ENCODE results near the gene PPBP. TPM values are rescaled to one million over a fixed set of nuclear protein-coding genes. Genes with fewer than 3 reads are reported as not detected.
"Not testable (repeated sequence)": the region's sequence is repeated elsewhere in the genome, so short reads cannot be mapped to it uniquely, and the experiment has no call there.

PPBP gene
- total RNA-seq, 1 experiment from 2014 or later, result not detected

GRCh38 chr4:74004668-74005067, 16.7 kb upstream of the PPBP start:
- no peak for DNase-seq (ENCODE audit: low read depth)
- in situ Hi-C loops (cut with HindIII; ENCODE audit: low pct_unique_long_range_greater_than_20kb, low sequenced_read_pairs), result no loop called here

GRCh38 chr4:74000301-74000700, 12.3 kb upstream of the PPBP start:
- in situ Hi-C loops (cut with HindIII; ENCODE audit: low pct_unique_long_range_greater_than_20kb, low sequenced_read_pairs), result no loop called here
- no peak for DNase-seq (ENCODE audit: low read depth)

GRCh38 chr4:73998040-73999011, 10.3 kb upstream of the PPBP start, which contains the start of gene CXCL5:
Gene CXCL5 (minus strand): TSS chr4:73998677. CDS start chr4:73998581, 96 bp downstream.
- peak; percentile 39 for DNase-seq (ENCODE audit: low read depth)
- in situ Hi-C loops (cut with HindIII; ENCODE audit: low pct_unique_long_range_greater_than_20kb, low sequenced_read_pairs), result no loop called here

GRCh38 chr4:73992050-73992449, 4.1 kb upstream of the PPBP start:
- no peak for DNase-seq (ENCODE audit: low read depth)
- in situ Hi-C loops (cut with HindIII; ENCODE audit: low pct_unique_long_range_greater_than_20kb, low sequenced_read_pairs), result no loop called here

GRCh38 chr4:73991742-73992000, 3.7 kb upstream of the PPBP start:
- DNase-seq (ENCODE audit: low read depth), result no peak
- in situ Hi-C loops (cut with HindIII; ENCODE audit: low pct_unique_long_range_greater_than_20kb, low sequenced_read_pairs), result no loop called here

- no peak for DNase-seq (ENCODE audit: low read depth)
- in situ Hi-C loops (cut with HindIII; ENCODE audit: low pct_unique_long_range_greater_than_20kb, low sequenced_read_pairs), result no loop called here
Measured at GRCh38 chr4:73990988-73991741, 3.2 kb upstream of the PPBP start.

- no peak for DNase-seq (ENCODE audit: low read depth)
- in situ Hi-C loops (cut with HindIII; ENCODE audit: low pct_unique_long_range_greater_than_20kb, low sequenced_read_pairs), result no loop called here
Measured at GRCh38 chr4:73989928-73990327, 1.9 kb upstream of the PPBP start.

GRCh38 chr4:73989031-73989430, 1.0 kb upstream of the PPBP start:
- in situ Hi-C loops (cut with HindIII; ENCODE audit: low pct_unique_long_range_greater_than_20kb, low sequenced_read_pairs), result no loop called here
- no peak for DNase-seq (ENCODE audit: low read depth)

- DNase-seq (ENCODE audit: low read depth), result no peak
- in situ Hi-C loops (cut with HindIII; ENCODE audit: low pct_unique_long_range_greater_than_20kb, low sequenced_read_pairs), result no loop called here
Measured at GRCh38 chr4:73985528-73985852, 2.5 kb downstream of the PPBP start.

- DNase-seq (ENCODE audit: low read depth), result no peak
Measured at GRCh38 chr4:73984736-73985527, 3.1 kb downstream of the PPBP start.

GRCh38 chr4:73981175-73981574, 6.8 kb downstream of the PPBP start:
- in situ Hi-C loops (cut with HindIII; ENCODE audit: low pct_unique_long_range_greater_than_20kb, low sequenced_read_pairs), result not testable (repeated sequence)

More at GRCh38 chr4:73984736-73985527, 3.1 kb downstream of the PPBP start:
- in situ Hi-C loops (cut with HindIII; ENCODE audit: low pct_unique_long_range_greater_than_20kb, low sequenced_read_pairs), result no loop called here

GRCh38 chr4:73979407-73979957, 8.5 kb downstream of the PPBP start:
- DNase-seq (ENCODE audit: low read depth), result no peak
- in situ Hi-C loops (cut with HindIII; ENCODE audit: low pct_unique_long_range_greater_than_20kb, low sequenced_read_pairs), result no loop called here

More at GRCh38 chr4:73981175-73981574, 6.8 kb downstream of the PPBP start:
- DNase-seq (ENCODE audit: low read depth), result not testable (repeated sequence)

GRCh38 chr4:73978886-73979285, 9.1 kb downstream of the PPBP start:
- DNase-seq (ENCODE audit: low read depth), result no peak
- in situ Hi-C loops (cut with HindIII; ENCODE audit: low pct_unique_long_range_greater_than_20kb, low sequenced_read_pairs), result no loop called here

GRCh38 chr4:73976716-73977115, 11.3 kb downstream of the PPBP start:
- DNase-seq (ENCODE audit: low read depth), result no peak
- in situ Hi-C loops (cut with HindIII; ENCODE audit: low pct_unique_long_range_greater_than_20kb, low sequenced_read_pairs), result no loop called here

- no peak for DNase-seq (ENCODE audit: low read depth)
- in situ Hi-C loops (cut with HindIII; ENCODE audit: low pct_unique_long_range_greater_than_20kb, low sequenced_read_pairs), result no loop called here
Measured at GRCh38 chr4:73976217-73976616, 11.8 kb downstream of the PPBP start.

GRCh38 chr4:73974352-73974751, 13.6 kb downstream of the PPBP start:
- DNase-seq (ENCODE audit: low read depth), result no peak
- in situ Hi-C loops (cut with HindIII; ENCODE audit: low pct_unique_long_range_greater_than_20kb, low sequenced_read_pairs), result no loop called here

GRCh38 chr4:73970945-73971344, 17.0 kb downstream of the PPBP start:
- in situ Hi-C loops (cut with HindIII; ENCODE audit: low pct_unique_long_range_greater_than_20kb, low sequenced_read_pairs), result no loop called here
- DNase-seq (ENCODE audit: low read depth), result no peak

- in situ Hi-C loops (cut with HindIII; ENCODE audit: low pct_unique_long_range_greater_than_20kb, low sequenced_read_pairs), result no loop called here
- no peak for DNase-seq (ENCODE audit: low read depth)
Measured at GRCh38 chr4:73970011-73970410, 18.0 kb downstream of the PPBP start.
